GM21381 (cell line): ENCODE measurements around the gene VSTM4.

Experiments
- ATAC-seq: cut with Tn5 transposase; IDR thresholded peaks from one replicate; pipeline ENCODE4 v1.9.1; 2021; ENCODE audit warnings: mild to moderate bottlenecking, moderate library complexity; ENCODE audit not compliant: unreplicated experiment

Gene VSTM4

GRCh38 chr10:48974510-48975156 lies 140.7 kb downstream of the VSTM4 start:
- ATAC-seq, result no peak

- no peak for ATAC-seq
Observed at GRCh38 chr10:48973065-48973464, 142.3 kb downstream of the VSTM4 start.

DNA sequence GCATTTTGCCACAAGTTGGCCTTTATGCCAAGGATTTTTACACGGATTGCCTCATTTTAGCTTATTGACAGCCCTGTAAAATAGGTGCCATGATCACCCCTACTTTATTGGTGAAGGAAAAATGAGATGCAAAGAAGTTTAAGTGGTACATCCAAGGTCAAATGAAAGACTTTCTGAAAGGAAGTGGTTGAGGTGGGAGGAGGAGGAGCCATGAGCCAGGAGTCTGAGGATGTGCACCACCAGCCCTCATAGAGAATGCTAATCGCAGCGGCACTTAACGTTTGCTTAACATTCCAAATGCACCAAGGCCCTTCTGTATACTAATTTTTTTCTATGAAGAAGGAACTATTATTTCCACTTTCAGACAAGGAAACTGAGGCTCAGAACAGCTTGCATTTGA lies 144.7 kb downstream of the VSTM4 start:
- ATAC-seq, result no peak

DNA sequence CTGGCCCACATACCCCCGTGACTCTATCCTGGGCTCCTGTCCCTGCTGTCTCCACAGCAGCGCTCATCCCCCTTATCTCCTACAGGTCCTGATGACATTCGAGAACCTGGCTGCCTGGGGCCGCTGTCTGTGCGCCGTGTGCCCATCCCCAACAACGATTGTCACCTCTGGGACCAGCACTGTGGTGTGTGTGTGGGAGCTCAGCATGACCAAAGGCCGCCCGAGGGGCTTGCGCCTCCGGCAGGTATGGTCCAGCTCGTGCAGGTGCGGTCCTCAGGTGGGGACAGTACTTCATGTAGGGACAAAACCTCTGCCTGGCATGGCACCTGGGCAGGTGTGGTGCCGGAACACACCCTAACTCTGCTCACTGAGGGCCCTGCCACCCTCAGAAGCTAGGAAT lies 145.3 kb downstream of the VSTM4 start:
- no peak for ATAC-seq

DNA sequence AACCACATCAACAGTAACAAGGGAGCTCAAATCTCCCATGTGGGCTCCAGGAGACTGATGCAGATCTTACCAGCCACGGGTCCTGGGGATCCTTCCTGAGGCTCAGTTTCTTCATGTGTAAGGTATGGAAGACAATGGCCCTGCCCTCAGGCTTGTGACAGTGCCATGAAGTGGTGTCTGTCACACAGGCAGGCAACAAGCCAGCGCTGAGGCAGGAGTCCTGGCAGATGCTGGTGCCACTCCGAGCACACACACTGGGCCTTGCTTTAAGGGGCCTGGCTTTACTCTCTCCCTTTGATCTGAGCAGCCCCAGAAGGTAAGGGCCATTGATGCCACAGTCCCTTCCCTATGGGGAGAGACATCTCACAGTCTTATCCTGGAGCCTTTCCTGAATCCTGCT lies 147.3 kb downstream of the VSTM4 start:
- no peak for ATAC-seq

- no peak for ATAC-seq
Observed at GRCh38 chr10:48965460-48965859, 149.9 kb downstream of the VSTM4 start.
